ENCODE data around the gene CYLD. TPM values are rescaled to one million over a fixed set of nuclear protein-coding genes. Genes with fewer than 3 reads are reported as not detected.
A peak's percentile ranks its signal among the peaks of the same experiment; 100 is the strongest.

Gene CYLD
- total and polyA plus RNA-seq, 4 donors, result 15.3 to 90.5 (median 26.0) TPM

DNA sequence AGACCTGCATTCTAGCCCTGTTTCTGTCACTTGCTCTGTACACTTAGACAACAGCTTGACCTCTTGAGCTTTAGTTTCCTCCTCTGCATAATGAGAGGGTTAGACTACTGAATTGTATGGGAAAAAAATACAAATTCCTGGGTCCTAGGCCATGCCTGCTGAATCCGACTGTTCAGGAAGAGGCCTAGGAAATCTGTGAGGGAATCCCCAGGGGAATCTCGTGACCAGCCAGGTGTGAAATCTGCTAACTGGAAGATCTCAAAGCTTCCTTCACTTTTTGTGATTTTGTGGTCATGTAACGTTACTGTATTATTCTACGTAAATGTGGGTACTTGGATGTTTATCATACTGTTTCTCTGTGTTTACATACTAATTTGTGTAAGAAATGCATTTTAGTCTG lies 58.2 kb downstream of the CYLD start:
- TF ChIP-seq, protein P1, sequence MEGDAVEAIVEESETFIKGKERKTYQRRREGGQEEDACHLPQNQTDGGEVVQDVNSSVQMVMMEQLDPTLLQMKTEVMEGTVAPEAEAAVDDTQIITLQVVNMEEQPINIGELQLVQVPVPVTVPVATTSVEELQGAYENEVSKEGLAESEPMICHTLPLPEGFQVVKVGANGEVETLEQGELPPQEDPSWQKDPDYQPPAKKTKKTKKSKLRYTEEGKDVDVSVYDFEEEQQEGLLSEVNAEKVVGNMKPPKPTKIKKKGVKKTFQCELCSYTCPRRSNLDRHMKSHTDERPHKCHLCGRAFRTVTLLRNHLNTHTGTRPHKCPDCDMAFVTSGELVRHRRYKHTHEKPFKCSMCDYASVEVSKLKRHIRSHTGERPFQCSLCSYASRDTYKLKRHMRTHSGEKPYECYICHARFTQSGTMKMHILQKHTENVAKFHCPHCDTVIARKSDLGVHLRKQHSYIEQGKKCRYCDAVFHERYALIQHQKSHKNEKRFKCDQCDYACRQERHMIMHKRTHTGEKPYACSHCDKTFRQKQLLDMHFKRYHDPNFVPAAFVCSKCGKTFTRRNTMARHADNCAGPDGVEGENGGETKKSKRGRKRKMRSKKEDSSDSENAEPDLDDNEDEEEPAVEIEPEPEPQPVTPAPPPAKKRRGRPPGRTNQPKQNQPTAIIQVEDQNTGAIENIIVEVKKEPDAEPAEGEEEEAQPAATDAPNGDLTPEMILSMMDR (IDR thresholded peaks at IDR 0.05; ENCODE audit: control extremely low read depth, extremely low read depth), result no peak
- DNase-seq (no peak), ATAC-seq (ENCODE audit: insufficient read depth, low FRiP score) (no peak)
- WGBS, 2 donors, result 93% methylated on average over 4 of the region's 4 CpGs
- no peak overlapping the region for H3K4me3 ChIP-seq
- peaks cover 0 to 40% (median 0%) of the 10 kb centered on the region in 5 donors for H3K4me1 ChIP-seq (ENCODE audit: control insufficient read depth in 5 of 5, insufficient read depth in 5 of 5, low read length in 5 of 5)
- H3K36me3 ChIP-seq (ENCODE audit: control insufficient read depth in 4 of 4, insufficient read depth in 4 of 4, low read length in 4 of 4), result peaks cover 0 to 23% (median 12%) of the 10 kb centered on the region in 4 donors
- no peak overlapping the region for H3K9ac ChIP-seq (ENCODE audit: insufficient read depth in 1 of 2, low read length in 2 of 2)
- no peaks in the 10 kb centered on the region for H3K27me3 ChIP-seq (ENCODE audit: control insufficient read depth in 3 of 3, insufficient read depth in 3 of 3, low read length in 2 of 3)
- no peaks in the 10 kb centered on the region for H3K9me3 ChIP-seq (ENCODE audit: control insufficient read depth in 4 of 4, insufficient read depth in 3 of 4, low read length in 3 of 4)
- no peak overlapping the region for H3K27ac ChIP-seq (ENCODE audit: low read depth in 1 of 2, low read length in 1 of 2)

DNA sequence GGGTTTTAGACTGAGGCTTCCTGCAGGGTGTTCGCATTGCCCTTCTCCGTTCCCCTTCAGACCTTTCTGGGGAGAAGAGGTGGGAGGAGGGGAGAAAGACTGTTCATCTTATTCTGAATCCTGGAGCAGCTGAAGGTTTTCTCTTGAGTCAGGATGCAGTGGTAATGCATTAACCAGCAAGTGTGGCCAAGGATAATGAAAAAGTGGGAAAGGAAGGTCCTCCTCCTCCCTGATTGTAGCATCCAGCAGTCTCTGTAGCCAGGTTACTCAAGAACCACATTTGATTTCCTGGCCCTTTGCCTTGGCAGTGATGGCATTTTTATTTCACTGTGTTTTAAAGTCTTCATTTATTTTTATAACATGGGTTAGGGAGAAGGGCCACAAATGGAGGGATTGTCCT lies 59.1 kb downstream of the CYLD start:
- 95 to 97% methylated on average over 2 of the region's 2 CpGs for WGBS, 2 donors
- Histone ChIP-seq H3K27ac (ENCODE audit: low read depth in 1 of 2, low read length in 1 of 2) (no peak overlapping the region), H3K27me3 (ENCODE audit: control insufficient read depth in 3 of 3, insufficient read depth in 3 of 3, low read length in 2 of 3) (no peaks in the 10 kb centered on the region), H3K4me3 (no peak overlapping the region), H3K4me1 (ENCODE audit: control insufficient read depth in 5 of 5, insufficient read depth in 5 of 5, low read length in 5 of 5) (peaks cover 0 to 46% (median 0%) of the 10 kb centered on the region in 5 donors), H3K9ac (ENCODE audit: insufficient read depth in 1 of 2, low read length in 2 of 2) (no peak overlapping the region), H3K9me3 (ENCODE audit: control insufficient read depth in 4 of 4, insufficient read depth in 3 of 4, low read length in 3 of 4) (no peaks in the 10 kb centered on the region), H3K36me3 (ENCODE audit: control insufficient read depth in 4 of 4, insufficient read depth in 4 of 4, low read length in 4 of 4) (peaks cover 0 to 18% (median 7%) of the 10 kb centered on the region in 4 donors)
- ATAC-seq (ENCODE audit: insufficient read depth, low FRiP score), result no peak
- TF ChIP-seq, protein P1 (IDR thresholded peaks at IDR 0.05; ENCODE audit: control extremely low read depth, extremely low read depth), result no peak
- peak in 2 of 3 donors; percentile 6 to 24 for DNase-seq

DNA sequence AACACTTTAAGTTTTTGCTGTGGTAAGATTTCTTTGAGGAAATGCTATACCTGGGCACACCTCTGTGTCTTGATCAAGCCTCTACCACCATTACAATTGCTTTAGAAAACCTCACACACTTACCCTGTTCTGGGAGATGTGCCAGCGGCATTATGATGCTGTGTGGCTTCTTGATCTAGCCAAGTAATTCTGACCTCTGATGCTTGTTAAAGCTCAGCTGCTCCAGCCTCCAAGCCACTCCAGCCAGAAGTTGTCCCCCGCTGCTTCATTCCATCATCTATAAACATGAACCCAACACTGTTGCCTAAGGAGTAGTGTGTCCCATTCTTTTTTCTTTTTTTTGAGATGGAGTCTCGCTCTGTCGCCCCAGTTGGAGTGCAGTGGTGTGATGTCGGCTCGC lies 60.1 kb downstream of the CYLD start:
- Histone ChIP-seq H3K9ac (ENCODE audit: insufficient read depth in 1 of 2, low read length in 2 of 2) (peak overlapping the region in 1 of 2 donors; percentile 23), H3K4me1 (ENCODE audit: control insufficient read depth in 5 of 5, insufficient read depth in 5 of 5, low read length in 5 of 5) (peaks cover 0 to 47% (median 0%) of the 10 kb centered on the region in 5 donors), H3K36me3 (ENCODE audit: control insufficient read depth in 4 of 4, insufficient read depth in 4 of 4, low read length in 4 of 4) (peaks cover 0 to 15% (median 5%) of the 10 kb centered on the region in 4 donors), H3K9me3 (ENCODE audit: control insufficient read depth in 4 of 4, insufficient read depth in 3 of 4, low read length in 3 of 4) (no peaks in the 10 kb centered on the region), H3K27ac (ENCODE audit: low read depth in 1 of 2, low read length in 1 of 2) (no peak overlapping the region), H3K4me3 (no peak overlapping the region), H3K27me3 (ENCODE audit: control insufficient read depth in 3 of 3, insufficient read depth in 3 of 3, low read length in 2 of 3) (no peaks in the 10 kb centered on the region)
- ATAC-seq (ENCODE audit: insufficient read depth, low FRiP score) (no peak), DNase-seq (peak; percentile 85 to 93 (median 93))
- 81 to 89% methylated on average over 6 of the region's 6 CpGs for WGBS, 2 donors
- TF ChIP-seq, protein P1 (IDR thresholded peaks at IDR 0.05; ENCODE audit: control extremely low read depth, extremely low read depth), result no peak

DNA sequence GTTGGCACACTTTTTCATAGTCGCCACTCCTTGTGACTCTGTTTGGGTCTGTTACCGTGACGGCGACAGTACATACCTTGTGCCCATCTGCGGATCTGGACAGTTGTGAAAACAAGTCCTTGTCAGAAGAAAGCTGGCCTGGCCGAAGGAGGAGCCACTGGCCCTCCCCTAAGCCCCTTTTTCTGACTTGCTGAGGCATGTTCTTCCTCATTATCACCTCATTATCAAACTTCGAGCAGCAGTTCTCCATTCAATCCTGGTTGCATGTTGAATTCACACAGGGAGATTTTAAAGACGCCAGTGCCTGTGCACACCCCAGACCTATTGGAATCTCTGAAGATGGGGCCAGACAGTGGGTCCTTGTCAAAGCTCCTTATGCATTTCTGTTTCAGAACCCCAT lies 61.1 kb downstream of the CYLD start:
- ATAC-seq (ENCODE audit: insufficient read depth, low FRiP score) (no peak), DNase-seq (peak; percentile 78 to 95 (median 93))
- no peak overlapping the region for H3K4me3 ChIP-seq
- peaks cover 0 to 47% (median 0%) of the 10 kb centered on the region in 5 donors for H3K4me1 ChIP-seq (ENCODE audit: control insufficient read depth in 5 of 5, insufficient read depth in 5 of 5, low read length in 5 of 5)
- no peaks in the 10 kb centered on the region for H3K9me3 ChIP-seq (ENCODE audit: control insufficient read depth in 4 of 4, insufficient read depth in 3 of 4, low read length in 3 of 4)
- H3K9ac ChIP-seq (ENCODE audit: insufficient read depth in 1 of 2, low read length in 2 of 2), result peak overlapping the region in 1 of 2 donors; percentile 35
- H3K27me3 ChIP-seq (ENCODE audit: control insufficient read depth in 3 of 3, insufficient read depth in 3 of 3, low read length in 2 of 3), result no peaks in the 10 kb centered on the region
- no peak overlapping the region for H3K27ac ChIP-seq (ENCODE audit: low read depth in 1 of 2, low read length in 1 of 2)
- WGBS, 2 donors, result 74 to 82% methylated on average over 8 of the region's 8 CpGs
- peaks cover 0 to 10% (median 3%) of the 10 kb centered on the region in 4 donors for H3K36me3 ChIP-seq (ENCODE audit: control insufficient read depth in 4 of 4, insufficient read depth in 4 of 4, low read length in 4 of 4)
- TF ChIP-seq, protein P1 (IDR thresholded peaks at IDR 0.05; ENCODE audit: control extremely low read depth, extremely low read depth), result no peak

Data from lung (tissue), 12 donors.